ENCODE data around the gene PLEK.

DNA sequence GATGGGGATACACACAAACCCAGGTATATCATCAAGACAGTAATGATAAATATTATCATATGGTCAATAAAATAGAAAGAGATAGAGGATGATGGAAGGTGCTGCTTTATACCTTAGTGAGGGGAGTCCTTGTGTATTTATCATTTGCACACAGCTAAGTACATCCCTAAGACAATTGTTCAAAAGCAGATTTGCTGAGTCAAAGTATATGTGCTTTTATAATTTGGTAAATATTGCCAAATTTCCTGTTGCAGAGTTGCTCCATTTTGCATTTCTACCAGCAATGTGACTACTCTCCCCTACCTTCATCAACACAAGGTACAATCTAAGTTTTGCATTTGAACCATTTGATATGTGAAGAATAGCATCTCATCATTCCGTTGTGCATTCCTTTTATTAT, 22.6 kb upstream of the PLEK start:
- TF ChIP-seq, protein P1, sequence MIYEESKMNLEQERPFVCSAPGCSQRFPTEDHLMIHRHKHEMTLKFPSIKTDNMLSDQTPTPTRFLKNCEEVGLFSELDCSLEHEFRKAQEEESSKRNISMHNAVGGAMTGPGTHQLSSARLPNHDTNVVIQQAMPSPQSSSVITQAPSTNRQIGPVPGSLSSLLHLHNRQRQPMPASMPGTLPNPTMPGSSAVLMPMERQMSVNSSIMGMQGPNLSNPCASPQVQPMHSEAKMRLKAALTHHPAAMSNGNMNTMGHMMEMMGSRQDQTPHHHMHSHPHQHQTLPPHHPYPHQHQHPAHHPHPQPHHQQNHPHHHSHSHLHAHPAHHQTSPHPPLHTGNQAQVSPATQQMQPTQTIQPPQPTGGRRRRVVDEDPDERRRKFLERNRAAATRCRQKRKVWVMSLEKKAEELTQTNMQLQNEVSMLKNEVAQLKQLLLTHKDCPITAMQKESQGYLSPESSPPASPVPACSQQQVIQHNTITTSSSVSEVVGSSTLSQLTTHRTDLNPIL (CRISPR knock-in tag; IDR thresholded peaks at IDR 0.05; ENCODE audit: low read depth) = no peak
- TF ChIP-seq PPARA (CRISPR knock-in tag; IDR thresholded peaks at IDR 0.05; ENCODE audit: borderline replicate concordance) (no peak), ESRRG (CRISPR knock-in tag; IDR thresholded peaks at IDR 0.05) (no peak)
- TF ChIP-seq, protein P2, sequence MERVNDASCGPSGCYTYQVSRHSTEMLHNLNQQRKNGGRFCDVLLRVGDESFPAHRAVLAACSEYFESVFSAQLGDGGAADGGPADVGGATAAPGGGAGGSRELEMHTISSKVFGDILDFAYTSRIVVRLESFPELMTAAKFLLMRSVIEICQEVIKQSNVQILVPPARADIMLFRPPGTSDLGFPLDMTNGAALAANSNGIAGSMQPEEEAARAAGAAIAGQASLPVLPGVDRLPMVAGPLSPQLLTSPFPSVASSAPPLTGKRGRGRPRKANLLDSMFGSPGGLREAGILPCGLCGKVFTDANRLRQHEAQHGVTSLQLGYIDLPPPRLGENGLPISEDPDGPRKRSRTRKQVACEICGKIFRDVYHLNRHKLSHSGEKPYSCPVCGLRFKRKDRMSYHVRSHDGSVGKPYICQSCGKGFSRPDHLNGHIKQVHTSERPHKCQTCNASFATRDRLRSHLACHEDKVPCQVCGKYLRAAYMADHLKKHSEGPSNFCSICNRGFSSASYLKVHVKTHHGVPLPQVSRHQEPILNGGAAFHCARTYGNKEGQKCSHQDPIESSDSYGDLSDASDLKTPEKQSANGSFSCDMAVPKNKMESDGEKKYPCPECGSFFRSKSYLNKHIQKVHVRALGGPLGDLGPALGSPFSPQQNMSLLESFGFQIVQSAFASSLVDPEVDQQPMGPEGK (CRISPR knock-in tag; IDR thresholded peaks at IDR 0.05; ENCODE audit: borderline replicate concordance) = no peak

All from SK-N-SH treated with all-trans-retinoic acid at 6 μM for 48 hours (cell line).